DOHH2 (cell line): ENCODE data around the gene OLIG2.

Experiments used
- H3F3A ChIP-seq: fragments of 200-600 bp; sonication (generic), shearing (Covaris generic); 2 replicates; pipeline ENCODE4 v1.6.0; 2016; ENCODE audit warnings: antibody characterized with exemption, mild to moderate bottlenecking; ENCODE audit not compliant: control insufficient read depth, insufficient read depth
- H3K27ac ChIP-seq: fragments of 200-600 bp; sonication (generic); 2 replicates; pipeline ENCODE4 v1.5.1; 2014; ENCODE audit warnings: low read depth, mild to moderate bottlenecking, low read length, moderate library complexity
- H3K27me3 ChIP-seq: fragments of 200-600 bp; sonication (generic); 2 replicates; pipeline ENCODE4 v1.6.1; 2014; ENCODE audit warnings: mild to moderate bottlenecking, low read length, mixed read lengths; ENCODE audit not compliant: control insufficient read depth
- H3K36me3 ChIP-seq: fragments of 200-600 bp; sonication (generic); 2 replicates; pipeline ENCODE4 v1.6.1; 2014; ENCODE audit warnings: mild to moderate bottlenecking, low read length, moderate library complexity, mixed read lengths; ENCODE audit not compliant: control insufficient read depth
- H3K4me1 ChIP-seq: fragments of 200-600 bp; sonication (generic); 2 replicates; pipeline ENCODE4 v1.6.1; 2014; ENCODE audit warnings: mild to moderate bottlenecking, low read length, mixed read lengths; ENCODE audit not compliant: control insufficient read depth
- H3K4me2 ChIP-seq: fragments of 200-600 bp; sonication (generic); 2 replicates; pipeline ENCODE4 v1.6.0; 2014; ENCODE audit warnings: mild to moderate bottlenecking, low read length, moderate library complexity
- H3K4me3 ChIP-seq: fragments of 200-600 bp; sonication (generic); 2 replicates; pipeline ENCODE4 v1.5.1; 2014; ENCODE audit warnings: mild to moderate bottlenecking, low read length, mixed read lengths
- H3K79me2 ChIP-seq: fragments of 200-600 bp; sonication (generic); 2 replicates; pipeline ENCODE4 v1.6.1; 2014; ENCODE audit warnings: mild to moderate bottlenecking, low read length, mixed read lengths; ENCODE audit not compliant: control insufficient read depth
- H3K9me2 ChIP-seq: fragments of 200-600 bp; sonication (generic); replicated peaks from 2 replicates; pipeline ENCODE4 v1.6.1; 2014; ENCODE audit warnings: mild to moderate bottlenecking, low read length, mixed read lengths; ENCODE audit not compliant: control insufficient read depth
- H3K9me3 ChIP-seq: fragments of 200-600 bp; sonication (generic); 2 replicates; pipeline ENCODE4 v1.6.1; 2014; ENCODE audit warnings: antibody characterized with exemption, low read length, mixed read lengths; ENCODE audit not compliant: control insufficient read depth, insufficient read depth
- H4K20me1 ChIP-seq: fragments of 200-600 bp; sonication (generic); 2 replicates; pipeline ENCODE4 v1.6.0; 2014; ENCODE audit warnings: low read depth, mild to moderate bottlenecking, antibody characterized with exemption, low read length, moderate library complexity; ENCODE audit not compliant: control insufficient read depth, insufficient read depth
- CTCF ChIP-seq: fragments of 200-600 bp; sonication (generic); IDR thresholded peaks from one replicate; pipeline ENCODE4 v1.5.1; 2014; ENCODE audit warnings: antibody characterized with exemption, mild to moderate bottlenecking, low read depth, low read length; ENCODE audit not compliant: poor library complexity, severe bottlenecking
- EZH2phosphoT487 ChIP-seq: fragments of 200-600 bp; sonication (generic); IDR thresholded peaks from 2 replicates; pipeline ENCODE4 v1.6.1; 2017; ENCODE audit warnings: borderline replicate concordance, mild to moderate bottlenecking, antibody characterized with exemption, low read length, moderate library complexity, mixed read lengths

OLIG2 gene

GRCh38 chr21:33070744-33070997, 44.9 kb downstream of the OLIG2 start:
- H3K4me1 ChIP-seq = peaks cover 5% of the 10 kb centered on the region; the same call in 1 of the 2 replicates
- H3K4me3 ChIP-seq = no peak overlapping the region
- H3K36me3 ChIP-seq = no peaks in the 10 kb centered on the region
- H3F3A ChIP-seq = no peaks in the 10 kb centered on the region
- no peaks in the 10 kb centered on the region for H4K20me1 ChIP-seq
- H3K79me2 ChIP-seq = no peaks in the 10 kb centered on the region
- no peak overlapping the region for H3K4me2 ChIP-seq
- H3K27ac ChIP-seq = no peak overlapping the region
- no peaks in the 10 kb centered on the region for H3K9me2 ChIP-seq
- peaks cover 7% of the 10 kb centered on the region; the same call in 1 of the 2 replicates for H3K9me3 ChIP-seq
- peaks cover 12% of the 10 kb centered on the region; the same call in 1 of the 2 replicates for H3K27me3 ChIP-seq
- TF ChIP-seq CTCF (no peak), EZH2phosphoT487 (no peak)

GRCh38 chr21:33070998-33071769, 45.4 kb downstream of the OLIG2 start:
- H3K9me2 ChIP-seq = no peaks in the 10 kb centered on the region
- H3K4me2 ChIP-seq = no peak overlapping the region
- H3K36me3 ChIP-seq = no peaks in the 10 kb centered on the region
- TF ChIP-seq CTCF = no peak
- no peak for TF ChIP-seq EZH2phosphoT487
- no peak overlapping the region for H3K27ac ChIP-seq
- H4K20me1 ChIP-seq = no peaks in the 10 kb centered on the region
- H3K27me3 ChIP-seq = peaks cover 18% of the 10 kb centered on the region
- peaks cover 5% of the 10 kb centered on the region; the same call in 1 of the 2 replicates for H3K4me1 ChIP-seq
- no peaks in the 10 kb centered on the region for H3F3A ChIP-seq
- H3K4me3 ChIP-seq = no peak overlapping the region
- H3K9me3 ChIP-seq = peaks cover 7% of the 10 kb centered on the region; the same call in 1 of the 2 replicates
- H3K79me2 ChIP-seq = no peaks in the 10 kb centered on the region

- Histone ChIP-seq H3K36me3 (no peaks in the 10 kb centered on the region), H3K9me2 (no peaks in the 10 kb centered on the region), H3F3A (no peaks in the 10 kb centered on the region), H3K4me2 (no peak overlapping the region), H3K4me3 (no peak overlapping the region), H3K4me1 (peaks cover 5% of the 10 kb centered on the region; the same call in 1 of the 2 replicates), H4K20me1 (no peaks in the 10 kb centered on the region), H3K27me3 (peaks cover 23% of the 10 kb centered on the region), H3K79me2 (no peaks in the 10 kb centered on the region), H3K9me3 (peaks cover 7% of the 10 kb centered on the region; the same call in 1 of the 2 replicates), H3K27ac (no peak overlapping the region)
- TF ChIP-seq CTCF = no peak
- TF ChIP-seq EZH2phosphoT487 = no peak
Observed at GRCh38 chr21:33071770-33072306, 46.1 kb downstream of the OLIG2 start.
